NK-92 (cell line): Measurements from ENCODE around the gene CD300LG.
"Not testable (repeated sequence)": the region's sequence is repeated elsewhere in the genome, so short reads cannot be mapped to it uniquely, and the experiment has no call there.

Experiments
- DNase-seq: peaks from one replicate; lab custom pipeline; 2025; ENCODE audit not compliant: unreplicated experiment; lab: John Stamatoyannopoulos, UW

Gene CD300LG

DNA sequence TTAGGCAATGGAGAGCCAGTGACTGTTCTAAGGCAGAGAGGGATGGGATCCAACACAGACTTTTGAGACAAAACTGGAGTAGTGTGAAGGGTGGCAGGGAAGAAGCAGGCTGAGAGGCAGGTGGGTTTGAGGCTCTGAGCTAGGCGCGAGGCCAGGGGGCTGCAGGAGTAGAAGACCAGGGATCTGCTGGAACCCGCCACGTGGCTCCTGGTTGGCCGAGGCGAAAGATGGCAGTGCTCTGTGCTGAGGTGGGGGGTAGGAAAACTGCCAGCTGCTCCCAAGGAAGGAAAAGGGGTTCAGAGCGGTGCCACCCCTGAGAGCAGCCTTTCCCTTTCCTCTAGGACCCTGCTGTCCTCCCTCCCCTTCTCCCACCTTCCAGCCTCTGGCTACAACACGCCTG is 5.6 kb downstream of the CD300LG start:
- DNase-seq = no peak

DNA sequence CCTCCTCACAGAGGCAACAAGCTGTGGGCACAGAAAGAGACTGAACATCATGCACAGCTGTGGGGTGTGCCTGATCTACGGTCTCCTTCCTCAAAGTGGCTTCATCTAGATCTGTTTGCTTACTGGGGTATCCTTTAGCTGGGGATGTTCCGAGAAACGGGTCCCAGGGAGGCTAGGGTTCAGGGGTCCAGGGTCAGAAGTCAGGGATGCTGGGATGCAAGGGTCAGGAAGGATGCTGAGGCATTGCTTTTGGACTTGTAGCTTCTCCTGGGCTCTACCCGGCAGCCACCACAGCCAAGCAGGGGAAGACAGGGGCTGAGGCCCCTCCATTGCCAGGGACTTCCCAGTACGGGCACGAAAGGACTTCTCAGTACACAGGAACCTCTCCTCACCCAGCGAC is 6.6 kb downstream of the CD300LG start:
- no peak for DNase-seq

DNA sequence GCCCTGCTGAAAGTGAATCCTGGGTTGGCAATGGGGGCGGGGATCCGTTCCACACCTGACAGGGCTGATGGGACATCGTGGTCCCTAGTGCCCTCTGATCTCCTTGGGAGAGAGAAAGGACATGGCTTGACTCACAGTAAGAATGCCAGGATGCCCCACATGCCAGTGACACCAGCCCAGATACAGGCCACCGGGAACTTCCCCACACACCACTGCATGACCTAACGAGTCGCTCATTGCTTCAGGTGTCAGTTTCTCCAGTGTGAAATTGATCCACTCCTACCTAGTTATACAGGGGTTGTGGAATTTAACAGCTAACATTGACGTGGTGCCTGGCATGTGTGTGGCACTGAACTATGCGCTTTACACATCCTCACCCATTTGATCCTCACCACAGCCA is 7.5 kb downstream of the CD300LG start:
- no peak for DNase-seq

DNA sequence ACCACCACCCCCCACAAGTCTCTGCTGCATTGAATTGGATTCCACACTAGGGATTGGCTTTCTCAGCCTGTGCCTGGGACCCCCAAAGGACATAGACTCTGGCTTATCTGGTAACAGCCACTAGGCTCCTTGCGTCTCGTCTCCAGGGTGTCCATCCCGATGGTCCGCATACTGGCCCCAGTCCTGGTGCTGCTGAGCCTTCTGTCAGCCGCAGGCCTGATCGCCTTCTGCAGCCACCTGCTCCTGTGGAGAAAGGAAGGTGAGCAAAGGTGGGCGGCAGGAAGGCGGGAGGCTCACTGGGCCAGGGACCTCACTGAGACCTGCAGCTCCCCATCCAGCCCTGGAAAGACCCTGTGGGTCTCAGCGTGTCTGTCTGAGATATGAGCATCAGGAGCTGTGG is 8.1 kb downstream of the CD300LG start:
- no peak for DNase-seq

DNA sequence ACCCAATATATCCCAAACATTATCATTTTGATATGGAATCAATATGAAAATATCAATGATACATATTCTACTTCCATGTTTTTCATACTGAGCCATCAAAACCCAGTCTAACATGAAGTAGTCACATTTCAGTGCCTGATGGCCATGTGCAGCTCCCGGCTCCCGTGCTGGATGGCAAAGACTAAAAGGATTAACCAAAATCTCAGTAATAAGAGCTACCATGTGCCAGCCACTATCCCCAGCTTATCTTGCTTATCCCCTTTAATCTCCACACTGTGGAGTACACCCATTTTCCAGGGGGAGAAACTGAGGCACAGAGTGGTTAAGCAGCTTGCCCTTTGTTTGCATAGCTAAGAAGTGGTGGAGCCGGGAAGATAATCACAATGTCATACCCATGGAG is 9.2 kb downstream of the CD300LG start:
- no peak for DNase-seq

DNA sequence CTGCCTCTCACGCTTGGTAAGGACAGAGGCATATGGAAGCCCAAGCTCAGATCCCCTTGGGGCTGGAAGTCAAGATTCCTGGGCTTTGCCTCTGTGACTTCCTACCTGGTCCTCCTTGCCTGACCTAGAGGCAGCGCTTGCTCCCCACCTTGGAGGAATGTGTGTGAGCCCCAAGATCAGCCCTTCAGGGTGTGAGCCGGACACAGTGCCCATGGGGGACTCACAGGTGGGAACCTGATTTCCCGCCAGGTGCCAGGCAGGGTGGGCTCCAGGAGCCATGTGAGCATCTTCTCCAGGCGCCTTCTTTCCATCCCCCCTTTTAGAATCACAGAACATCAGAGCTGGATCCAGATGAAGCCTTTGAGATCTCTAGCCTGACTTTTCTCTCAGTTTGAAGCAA is 10.2 kb downstream of the CD300LG start:
- DNase-seq = no peak

DNA sequence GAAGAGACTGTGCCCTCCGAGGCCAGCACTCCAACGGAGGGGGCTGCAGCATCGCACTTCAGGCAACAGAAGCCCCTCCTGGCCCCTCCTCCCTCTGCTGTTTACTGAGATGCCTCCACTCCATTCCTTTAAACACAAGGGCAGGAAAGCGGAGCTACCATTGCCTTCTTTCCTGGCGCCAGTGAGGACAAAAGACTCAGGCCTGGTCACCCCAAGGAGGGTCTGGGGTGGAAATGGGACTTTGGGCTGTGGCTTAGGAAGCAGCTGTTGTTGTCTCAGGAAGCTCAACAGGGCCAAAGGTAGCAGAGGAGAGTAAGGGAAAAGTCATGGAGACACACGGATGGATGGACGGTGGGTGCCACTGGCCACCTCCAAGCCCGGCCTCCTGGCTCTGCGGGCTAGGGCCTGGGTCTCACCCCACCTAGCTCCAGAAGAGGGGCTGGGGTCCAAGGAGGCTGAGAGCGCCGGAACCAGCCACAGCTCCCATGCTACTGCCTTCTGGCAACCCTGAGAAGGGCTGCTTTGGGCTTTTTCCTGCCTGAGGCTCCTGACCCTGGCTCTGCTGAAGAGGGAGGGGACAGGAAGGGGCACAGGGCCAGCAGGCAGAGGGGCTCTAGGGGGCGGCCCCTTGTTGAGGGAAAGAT is 11.1 kb downstream of the CD300LG start:
- no peak for DNase-seq

DNA sequence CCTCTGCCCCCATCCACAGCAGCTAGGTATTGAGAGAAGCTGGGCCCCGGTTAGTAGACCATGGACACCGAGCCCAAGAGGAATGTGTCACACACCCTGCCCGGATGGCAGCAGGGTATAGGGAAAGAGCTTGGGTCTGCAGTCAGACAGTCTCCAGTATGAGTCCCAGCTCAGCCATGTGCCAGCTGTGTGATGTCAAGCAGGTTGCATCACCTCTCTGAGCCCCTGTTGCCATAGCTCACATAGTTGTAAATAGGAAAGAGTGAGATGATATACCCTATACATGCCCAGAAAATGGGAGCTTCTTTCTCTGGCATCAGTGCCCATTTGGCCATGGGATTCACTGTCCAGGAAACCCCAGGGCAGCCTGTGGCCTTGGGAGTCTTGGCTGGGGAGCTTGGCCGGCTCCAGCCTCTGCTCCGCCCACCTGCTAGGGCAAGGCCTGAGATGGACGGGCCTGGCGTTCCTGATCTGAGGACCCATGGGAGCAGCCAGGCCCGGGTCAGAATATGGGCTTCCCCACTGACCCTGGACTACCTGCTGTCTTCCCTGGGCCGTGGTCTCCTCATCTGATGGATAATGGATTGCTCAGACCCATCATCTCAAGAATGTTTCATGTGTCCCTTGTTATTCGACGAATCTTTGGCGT is 13.2 kb downstream of the CD300LG start:
- DNase-seq = no peak

DNA sequence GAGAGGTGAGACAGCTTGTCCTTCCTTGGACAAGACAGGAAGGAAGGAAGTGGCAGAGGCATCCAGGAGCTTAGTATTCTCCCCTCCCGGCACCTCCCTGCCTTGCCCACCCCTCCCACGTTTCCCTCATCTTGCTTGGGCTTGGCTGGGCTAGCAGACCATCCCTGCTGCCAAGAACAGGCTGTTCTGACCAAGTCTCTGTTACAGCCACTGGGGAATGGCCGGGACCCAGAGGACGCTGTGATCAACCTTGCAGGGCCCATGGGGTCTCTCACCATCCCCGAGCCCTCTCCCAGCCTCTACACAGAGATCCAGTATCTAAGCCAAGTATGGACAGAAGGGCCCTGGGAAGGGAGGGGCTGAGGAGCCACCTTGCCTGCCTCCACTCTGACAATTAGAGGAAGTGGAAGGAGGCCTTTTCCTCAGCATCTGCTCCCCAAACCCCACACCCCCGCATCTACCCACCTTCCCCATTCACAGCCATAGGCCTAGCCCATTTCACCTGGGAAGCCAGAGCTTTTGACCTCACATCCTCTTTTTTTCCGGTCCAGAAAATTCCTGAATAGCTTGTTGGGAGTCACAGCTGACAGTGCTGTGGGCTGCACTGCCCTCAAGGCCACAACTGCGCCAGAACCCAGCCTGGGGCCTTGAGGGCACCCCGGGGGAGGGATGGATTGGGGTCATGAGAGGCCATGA is 14.1 kb downstream of the CD300LG start:
- no peak for DNase-seq

DNA sequence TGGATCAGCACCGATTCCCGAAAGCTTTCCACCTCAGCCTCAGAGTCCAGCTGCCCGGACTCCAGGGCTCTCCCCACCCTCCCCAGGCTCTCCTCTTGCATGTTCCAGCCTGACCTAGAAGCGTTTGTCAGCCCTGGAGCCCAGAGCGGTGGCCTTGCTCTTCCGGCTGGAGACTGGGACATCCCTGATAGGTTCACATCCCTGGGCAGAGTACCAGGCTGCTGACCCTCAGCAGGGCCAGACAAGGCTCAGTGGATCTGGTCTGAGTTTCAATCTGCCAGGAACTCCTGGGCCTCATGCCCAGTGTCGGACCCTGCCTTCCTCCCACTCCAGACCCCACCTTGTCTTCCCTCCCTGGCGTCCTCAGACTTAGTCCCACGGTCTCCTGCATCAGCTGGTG is 15.0 kb downstream of the CD300LG start:
- no peak for DNase-seq

DNA sequence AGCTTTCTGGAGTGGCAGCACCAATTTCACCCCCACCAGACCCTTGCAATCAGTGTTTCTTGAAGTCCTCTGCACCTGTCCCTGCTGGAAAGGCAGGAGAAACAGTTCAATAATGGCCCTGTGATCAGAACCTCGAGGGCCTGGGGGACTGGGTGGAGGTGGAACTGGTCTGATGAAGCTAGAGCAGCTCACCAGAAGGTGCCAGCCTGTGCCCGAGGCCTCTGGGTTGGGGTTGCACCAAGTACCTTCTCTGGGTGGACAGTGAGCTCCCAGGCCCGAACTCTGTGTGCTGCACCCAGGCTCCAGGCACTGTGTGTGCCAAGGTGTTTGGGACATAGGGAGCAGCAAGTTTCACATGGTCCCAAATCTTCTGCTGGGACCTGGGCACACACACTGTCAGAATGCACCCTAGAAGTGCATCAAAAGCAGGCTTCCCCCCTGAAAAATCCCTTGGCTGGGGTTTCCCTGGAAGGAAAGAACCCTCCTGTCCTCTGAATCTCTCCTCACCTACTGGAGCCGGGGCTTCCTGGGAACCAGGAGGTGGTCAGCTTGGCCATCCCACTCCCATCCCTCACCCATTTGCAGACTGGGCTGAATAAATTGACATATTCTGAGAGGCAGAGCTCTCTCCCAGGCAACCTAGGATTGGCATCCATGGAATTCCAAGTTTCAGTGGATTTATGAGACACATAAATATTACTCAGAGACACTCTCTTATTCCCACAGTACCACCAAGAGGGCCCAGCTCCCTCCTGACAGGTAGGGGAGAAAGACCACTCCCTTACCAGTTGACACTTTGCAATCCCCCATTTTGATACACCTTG is 17.4 kb downstream of the CD300LG start:
- DNase-seq = no peak

DNA sequence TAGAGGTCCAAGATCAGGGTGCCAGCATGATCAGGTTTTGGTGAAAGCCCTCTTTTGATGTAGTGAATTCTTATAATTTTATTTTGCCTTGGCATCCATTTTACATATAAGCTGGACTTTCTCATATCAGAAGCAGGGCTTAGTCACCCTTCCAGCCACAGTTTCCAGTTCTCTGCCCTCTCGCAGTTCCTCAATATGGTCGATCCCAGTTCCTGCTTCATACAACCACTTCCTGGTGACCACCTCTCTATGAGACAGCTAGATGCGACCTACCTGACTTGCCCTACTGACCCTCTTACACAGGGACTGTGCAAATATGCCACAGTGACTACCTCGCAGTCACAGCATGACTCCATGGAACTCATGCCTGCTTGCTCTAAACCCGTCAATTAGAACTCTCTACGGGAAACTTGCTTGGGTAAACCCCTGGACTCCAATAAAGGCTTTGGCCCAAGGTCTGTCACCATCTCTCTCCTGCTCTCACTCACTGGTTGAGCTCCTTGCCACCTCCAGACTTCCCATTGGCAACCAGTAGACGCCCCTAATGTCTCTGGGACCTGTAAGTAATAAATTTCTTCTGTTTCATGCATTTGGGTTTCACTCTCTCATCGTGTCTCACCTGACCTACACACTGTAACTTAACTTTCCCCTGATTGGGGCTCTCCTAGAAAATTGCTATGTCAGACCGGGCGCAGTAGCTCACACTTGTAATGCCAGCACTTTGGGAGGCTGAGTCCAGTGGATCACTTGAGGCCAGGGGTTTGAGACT is 21.4 kb downstream of the CD300LG start:
- no peak for DNase-seq

DNA sequence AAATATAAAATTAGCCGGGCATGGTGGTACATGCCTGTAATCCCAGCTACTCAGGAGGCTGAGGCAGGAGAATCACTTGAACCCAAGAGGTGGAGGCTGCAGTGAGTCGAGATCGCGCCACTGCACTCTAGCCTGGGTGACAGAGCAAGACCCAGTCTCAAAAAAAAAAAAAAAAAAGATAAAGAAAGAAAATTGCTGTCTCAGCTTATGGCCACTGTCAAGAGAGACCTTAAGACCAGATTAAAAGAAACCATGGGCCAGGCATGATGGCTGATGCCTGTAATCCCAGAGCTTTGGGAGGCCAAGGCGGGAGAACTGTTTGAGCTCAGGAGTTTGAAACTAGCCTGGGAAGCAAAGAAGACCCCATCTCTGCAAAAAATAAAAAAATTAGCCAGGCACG is 22.1 kb downstream of the CD300LG start:
- DNase-seq = not testable (repeated sequence)

DNA sequence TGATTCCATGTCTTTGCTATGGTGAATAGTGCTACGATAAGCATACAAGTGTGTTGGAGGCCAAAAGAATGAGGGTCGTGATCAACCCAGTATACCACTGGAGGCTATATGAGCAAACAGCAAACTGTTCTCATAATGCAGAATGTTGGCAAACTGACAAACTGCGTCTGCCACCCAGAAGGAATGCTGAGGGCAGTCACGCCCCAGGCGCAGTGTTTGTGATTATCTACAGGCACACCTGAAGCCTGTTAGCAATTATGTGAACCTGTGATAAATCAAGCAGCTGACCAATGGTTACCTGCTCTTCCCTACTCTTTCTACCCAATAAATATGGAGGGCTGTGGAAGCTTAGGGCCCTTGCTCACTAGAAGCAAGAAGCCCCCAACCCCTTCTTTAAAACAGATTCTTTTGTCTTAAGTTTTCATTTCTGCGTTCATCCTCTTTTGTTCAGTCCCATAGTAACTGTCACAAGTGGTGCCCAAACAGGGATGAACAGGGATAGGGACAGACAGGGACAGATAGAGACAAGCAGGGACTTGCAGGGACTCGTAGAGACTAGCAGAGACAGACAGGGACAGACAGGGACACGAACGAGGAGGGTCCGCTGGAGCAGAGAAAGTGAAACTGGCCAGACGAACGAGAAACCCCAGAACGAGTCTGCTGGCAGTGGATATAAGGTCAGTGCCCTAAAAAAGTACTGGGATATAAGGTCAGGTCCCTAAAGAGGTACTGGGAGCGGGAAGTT is 25.1 kb downstream of the CD300LG start:
- DNase-seq = no peak

DNA sequence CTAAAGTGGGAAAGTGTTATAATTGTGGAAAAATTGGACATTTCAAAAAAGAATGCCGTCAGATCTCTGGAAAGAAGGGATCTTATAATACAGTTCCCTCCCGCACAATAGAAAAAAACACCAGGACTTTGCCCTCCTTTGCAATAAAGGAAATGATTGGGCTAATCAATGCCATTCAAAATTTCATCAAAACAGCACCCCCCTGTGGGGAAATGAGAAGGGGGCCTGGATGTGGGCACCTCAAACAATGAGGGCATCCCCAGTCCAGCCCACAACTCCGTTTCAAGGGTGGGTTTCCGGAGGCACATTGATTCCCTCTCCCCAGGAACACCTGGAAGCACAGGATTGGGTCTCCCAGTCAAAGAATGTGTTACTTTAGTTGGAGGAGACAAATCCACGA is 26.1 kb downstream of the CD300LG start:
- DNase-seq = no peak

DNA sequence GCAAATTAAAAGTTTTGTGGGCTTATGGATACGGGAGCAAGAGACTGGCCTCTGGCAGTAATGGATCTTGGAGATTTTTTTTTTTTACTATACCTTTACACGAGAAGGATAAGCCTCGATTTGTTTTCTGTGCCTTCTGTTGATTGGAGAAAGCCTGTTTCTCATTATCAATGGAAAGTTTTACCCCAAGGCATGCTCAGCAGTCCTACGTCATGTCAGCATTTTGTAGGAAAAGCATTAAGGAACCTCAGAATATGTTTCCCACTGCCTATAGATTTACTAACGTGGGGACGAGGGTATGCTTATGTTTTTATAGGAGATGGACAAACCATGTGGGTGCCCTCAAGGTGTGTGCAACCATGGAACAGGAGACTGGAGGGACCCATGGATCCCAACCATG is 26.8 kb downstream of the CD300LG start:
- no peak for DNase-seq

DNA sequence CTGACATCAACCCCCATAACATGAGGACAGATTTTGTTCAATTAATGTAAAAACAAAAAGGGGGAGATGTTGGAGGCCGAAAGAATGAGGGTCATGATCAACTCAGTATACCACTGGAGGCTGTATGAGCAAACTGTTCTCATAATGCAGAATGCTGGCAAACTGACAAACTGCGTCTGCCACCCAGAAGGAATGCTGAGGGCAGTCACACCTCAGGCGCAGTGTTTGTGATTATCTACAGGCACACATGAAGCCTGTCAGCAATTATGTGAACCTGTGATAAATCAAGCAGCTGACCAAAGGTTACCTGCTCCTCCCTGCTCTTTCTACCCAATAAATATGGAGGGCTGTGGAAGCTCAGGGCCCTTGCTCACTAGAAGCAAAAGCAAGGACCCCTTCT is 27.3 kb downstream of the CD300LG start:
- no peak for DNase-seq

DNA sequence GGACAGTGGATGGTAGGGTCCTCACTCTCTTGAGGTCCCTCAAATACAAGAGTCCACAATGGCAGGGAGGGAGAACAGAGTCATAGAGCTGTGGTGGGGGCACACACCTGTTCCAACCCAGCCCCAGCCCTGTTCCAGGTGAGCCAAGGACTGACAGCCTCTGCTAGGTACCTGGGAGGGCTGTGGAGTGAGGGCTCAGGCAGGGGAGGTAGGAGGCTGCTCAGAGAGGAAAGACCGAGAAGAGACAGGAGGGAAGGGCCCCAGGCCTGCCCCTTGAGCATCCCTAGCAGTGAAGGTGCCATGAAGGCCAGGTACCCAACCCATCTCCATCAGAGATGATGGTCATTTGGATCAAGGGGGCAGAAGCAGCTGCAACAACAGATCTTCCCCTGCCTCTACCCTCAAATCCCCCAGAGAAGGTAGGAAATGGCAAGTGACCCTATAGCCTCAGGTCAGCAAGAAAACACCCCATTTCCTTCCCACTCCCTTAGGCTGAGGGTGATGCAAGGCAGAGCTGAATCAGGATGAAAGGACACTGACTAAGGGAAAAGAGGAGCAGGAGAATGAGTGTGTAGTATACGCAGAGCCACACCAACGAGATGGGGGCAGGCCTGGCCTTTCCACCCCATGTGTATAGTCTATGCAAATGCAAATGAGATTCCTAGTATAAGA is 28.6 kb downstream of the CD300LG start:
- no peak for DNase-seq

DNA sequence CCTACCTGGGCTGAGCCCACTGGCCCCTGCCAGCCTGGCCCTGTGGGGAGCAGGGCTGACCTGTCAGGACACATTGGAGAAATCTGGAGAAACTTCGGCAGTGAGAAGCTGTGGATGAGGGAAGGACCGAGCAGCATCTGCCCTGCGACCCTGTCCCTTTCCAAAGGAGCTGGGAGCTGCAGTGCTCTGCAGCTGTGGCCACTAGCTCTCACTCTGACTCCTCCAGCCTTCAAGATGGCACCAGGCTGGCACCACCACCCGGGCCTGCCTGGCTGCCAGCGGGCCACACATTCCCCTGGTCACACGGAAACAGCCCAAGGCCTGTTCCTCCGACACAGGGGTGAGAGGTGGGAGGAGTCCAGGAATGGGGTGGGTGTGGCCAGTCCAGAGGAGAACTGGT is 30.1 kb downstream of the CD300LG start:
- no peak for DNase-seq
